NT2/D1 (cell line): ENCODE data around the gene FRY.

Source experiments
- SUZ12 ChIP-seq: IDR thresholded peaks from 2 replicates; pipeline ENCODE4 v1.6.1; 2011; ENCODE audit not compliant: insufficient read length, insufficient read depth; ENCODE audit errors: extremely low read depth
- YY1 ChIP-seq: IDR thresholded peaks from 2 replicates; pipeline ENCODE4 v1.6.1; 2011; ENCODE audit not compliant: insufficient read length, insufficient read depth
- ZNF274 ChIP-seq: IDR thresholded peaks from 2 replicates; pipeline ENCODE4 v1.6.1; 2011; ENCODE audit warnings: mild to moderate bottlenecking, low read depth, low read length

- no peak for TF ChIP-seq YY1
- no peak for TF ChIP-seq SUZ12
- no peak for TF ChIP-seq ZNF274
Measured at GRCh38 chr13:32127691-32128090, 96.1 kb downstream of the FRY start.
